NCI-H1694 treated with DMSO at 0.1 percent for 48 hours (cell line): ENCODE results near the gene COL16A1.
A peak's percentile ranks its signal among the peaks of the same experiment; 100 is the strongest.

Source experiments
- DNase-seq: peaks from one replicate; lab custom pipeline; 2025; lab: John Stamatoyannopoulos, UW

COL16A1 gene

DNA sequence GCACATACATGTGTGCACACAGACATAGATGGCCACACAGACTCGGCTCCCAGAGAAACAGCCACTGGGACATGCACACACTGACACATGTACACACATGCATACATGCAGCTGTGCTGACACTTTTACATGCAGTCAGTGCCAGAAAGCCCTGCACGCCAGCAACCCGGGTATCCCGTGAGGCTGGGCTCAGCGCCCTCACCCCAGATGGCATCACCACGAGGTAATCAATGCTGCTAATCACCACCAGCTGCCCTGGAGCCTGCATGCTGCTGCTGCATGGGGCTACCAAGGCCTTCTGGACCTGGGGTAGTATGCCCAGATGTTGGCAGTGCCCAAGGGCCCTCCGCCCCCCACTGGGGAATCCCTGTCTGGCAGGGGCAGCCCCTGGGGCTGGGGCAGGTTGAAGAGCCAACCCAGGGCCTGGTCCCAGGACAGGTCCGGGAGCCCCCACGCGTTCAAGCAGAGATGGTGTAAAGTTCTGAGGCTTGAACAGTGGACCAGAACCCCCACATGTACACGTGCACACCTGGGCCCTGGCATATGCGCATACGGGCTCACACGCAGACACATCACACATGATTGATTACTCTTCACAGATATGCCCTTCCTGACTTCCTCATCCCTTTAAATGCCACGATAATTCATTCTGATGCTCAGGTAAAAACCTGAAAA is 2.7 kb upstream of the COL16A1 start:
- DNase-seq: peak; percentile 78

DNA sequence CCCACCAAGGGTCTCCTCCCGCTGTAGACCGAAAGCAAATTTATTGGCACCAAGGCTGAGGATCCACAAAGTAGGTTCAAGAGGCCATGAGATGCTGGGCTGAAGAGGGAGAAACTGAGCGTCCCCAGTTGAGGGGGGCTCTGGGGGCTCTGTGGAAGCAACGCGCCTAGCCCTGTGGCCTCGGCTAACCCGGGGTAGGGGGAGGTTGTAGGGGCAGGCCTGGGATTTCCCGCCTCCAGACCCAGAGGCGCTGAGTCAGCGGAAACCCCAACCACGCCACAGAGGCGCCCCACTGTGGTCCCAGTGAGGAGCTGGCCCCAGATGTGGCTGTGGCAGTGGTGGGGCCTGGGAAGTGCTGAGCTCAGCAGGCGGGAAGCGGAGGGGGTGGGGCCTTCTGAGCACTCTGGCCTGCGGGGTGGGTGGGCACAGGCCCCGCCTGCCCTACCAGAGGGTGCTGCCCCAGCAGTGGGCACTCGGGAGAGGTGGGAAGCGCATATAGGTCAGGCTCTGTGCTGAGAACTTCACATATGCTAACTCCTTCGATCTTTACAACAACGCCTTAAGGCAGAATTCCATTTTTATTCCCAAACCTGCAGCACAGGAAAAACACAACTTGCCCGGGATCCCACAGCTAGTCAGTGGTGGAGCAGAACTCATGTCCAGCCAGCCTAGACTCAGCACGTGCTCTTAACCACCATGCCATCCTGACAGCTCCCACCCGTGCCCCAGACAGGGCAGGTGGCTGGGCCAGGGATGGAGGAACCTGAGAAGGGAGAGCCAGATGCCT is 1.5 kb upstream of the COL16A1 start:
- no peak for DNase-seq

DNA sequence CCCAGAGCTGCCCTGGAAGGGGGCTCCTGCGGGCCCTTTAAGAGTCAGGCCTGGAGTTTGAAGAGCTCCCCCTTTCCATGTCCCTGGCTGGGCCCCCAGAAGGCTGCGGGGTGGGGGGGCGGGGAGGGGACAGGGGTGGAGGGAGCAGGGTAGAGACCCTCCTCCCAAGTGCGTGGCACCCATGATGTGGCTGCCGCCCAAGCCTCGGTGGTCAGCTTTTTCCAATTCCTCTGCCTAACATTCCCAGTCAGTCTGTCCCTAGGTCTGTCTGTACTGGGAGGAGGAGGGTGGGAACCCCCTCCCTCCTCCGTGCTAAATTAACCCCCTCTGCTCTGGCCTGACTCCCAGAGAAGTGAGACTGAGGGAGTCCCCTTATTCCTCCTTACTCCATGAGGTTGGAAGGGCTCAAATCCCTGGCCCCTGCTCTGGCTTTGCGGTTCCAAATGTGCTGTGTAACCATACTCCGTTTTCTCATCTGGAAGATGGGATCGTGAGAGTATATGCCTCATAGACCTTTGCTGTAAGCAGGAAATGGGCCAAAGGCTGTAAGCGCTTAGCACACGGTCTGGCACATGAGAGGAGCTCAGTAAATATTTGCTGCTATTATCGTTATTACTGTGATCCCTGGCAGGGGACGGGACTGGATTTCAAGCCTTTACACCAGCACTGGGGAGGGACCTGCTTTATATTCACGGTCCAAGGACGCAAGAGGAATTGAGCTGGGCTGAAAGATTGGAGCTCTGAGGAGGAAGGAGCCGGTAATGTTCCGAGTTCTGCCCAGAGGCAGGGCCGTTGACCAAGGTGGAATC is 658 bp upstream of the COL16A1 start:
- DNase-seq: no peak

DNA sequence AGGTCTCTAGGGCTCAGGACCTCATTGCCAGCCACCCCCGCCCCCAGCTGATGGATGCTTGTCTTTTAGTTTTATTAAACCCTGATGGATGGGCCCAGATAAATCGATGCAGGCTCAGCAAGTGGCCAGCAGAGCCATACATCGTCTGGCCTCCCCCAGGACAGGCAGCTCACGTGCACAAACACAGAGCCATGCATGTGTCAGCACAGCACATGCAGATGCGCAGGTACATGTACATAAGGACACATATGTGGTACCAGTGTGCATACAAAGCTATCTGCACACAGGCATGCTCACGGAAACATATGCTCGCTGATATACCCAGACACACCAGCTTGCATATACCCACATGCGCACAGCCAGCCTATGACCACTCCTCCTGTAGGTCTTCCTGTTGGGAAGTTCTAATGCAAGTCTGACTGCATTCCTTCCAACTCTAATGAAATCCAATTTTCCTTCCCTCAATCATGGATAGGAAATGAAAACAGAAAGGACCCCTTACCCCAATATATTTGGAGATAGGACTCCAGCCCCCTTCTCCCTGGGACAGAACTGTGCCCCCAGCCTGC is 897 bp downstream of the COL16A1 start:
- no peak for DNase-seq

DNA sequence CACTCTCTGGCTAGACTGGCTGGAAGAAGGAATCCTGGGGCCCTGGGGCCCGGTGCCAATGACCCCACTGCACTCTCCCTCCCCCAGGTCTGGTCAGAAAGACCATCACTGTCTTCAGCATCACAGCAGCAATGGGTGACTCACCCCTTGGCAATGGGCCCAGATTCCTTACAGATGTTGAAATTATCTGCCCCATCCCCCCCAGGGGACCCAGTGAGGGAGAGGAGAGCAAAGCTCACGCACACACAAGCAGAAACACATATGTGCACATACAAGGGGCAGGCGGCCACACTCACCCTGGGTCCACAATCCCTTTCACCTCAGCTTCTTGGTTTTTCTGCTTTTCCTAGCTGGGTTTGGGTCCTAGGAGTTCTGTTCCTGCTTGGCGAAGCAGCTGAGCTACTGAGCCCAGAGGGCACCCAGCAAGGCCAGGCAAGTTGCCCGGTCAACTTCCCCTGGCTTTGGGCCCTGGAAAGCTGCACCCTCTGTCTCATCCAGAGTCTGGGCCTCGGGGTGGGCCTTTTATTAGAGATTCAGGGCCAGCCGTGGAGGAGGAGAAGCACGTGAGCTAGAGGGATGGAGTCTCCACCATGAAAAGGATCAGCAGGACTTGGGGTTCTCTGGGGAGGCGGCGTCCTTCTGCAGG is 2.6 kb downstream of the COL16A1 start:
- DNase-seq: no peak

DNA sequence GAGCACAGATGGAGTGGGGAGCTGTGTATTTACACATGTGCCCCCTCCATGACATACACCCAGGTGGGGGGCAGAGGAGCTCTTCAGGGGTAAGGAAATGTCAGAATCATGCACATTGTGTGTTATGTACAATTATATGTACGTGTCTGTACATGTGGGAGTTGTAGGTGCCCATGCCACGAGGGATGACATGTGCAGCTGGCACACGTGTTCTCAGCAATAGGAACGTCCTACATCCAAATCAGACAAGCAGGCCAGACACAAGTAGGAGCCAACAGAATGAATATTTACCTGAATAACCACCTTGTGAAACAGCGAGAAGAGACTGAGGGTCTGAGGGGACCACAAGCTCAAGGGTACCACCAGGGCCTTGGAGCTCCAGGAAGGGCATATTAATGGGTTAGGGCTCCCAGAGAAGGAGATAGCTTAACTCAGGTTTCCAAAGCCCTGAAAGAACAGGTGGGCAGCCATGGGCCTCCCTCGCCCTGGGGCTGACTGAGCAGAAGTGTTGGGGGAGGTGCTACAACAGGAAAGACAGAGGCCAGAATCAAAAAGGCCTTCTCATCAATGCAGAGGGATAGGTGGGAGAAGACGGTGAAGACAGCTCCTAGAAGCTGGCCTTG is 3.2 kb downstream of the COL16A1 start:
- DNase-seq: no peak

DNA sequence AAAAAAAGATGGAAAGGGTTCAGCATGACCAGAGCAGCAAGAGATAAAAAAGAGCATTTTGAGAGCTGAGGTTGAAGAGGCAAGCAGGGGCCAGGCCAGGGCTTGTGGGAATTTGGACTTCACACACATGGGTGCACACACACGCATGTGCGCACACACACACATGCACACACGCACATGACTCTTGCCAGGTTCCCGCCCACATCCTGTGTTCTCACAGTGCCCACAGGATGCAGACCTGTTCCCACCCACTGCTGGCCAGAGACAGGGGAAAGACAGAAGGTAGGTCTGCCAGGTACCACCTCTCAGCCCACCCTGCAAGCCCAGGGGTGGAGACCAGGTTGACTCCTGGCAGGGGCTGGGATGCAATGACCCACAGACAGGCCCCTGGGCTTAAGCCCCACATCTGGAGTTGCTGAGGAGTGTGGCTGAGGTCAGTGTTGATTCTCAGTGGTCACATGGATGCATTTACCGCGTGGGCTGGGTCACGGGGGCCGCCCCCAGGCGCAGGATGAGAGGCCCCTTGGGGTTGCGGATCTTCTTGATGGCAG is 4.4 kb downstream of the COL16A1 start:
- no peak for DNase-seq

DNA sequence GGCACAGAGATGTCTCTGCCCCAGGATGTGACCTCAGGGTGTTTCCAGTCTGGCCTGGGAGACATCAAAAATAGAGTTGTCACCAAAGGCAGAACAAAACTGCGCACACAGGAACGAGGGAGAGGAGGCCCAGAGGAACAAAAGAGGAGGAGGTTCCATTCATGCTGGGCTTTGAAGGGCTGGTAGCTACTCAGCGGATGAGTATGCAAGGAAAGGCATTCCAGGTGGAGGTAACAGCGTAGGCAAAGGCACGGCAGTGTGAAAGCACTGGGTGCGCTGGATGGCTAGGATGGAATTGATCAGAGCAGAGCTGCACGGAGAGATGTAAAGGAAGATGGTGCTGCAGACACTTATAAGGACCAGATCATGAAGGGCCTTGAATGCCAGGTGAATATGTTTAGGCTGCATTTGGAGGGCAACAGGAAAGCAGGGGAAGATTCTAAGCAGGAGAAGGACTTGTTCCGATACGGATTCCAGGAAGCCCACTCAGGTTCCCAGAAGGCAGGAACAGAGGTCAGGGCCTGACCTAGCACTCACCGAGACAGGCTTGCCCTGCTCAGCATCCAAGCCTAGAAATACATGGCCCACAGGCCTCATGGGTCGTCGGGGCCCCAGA is 6.3 kb downstream of the COL16A1 start:
- DNase-seq: no peak

DNA sequence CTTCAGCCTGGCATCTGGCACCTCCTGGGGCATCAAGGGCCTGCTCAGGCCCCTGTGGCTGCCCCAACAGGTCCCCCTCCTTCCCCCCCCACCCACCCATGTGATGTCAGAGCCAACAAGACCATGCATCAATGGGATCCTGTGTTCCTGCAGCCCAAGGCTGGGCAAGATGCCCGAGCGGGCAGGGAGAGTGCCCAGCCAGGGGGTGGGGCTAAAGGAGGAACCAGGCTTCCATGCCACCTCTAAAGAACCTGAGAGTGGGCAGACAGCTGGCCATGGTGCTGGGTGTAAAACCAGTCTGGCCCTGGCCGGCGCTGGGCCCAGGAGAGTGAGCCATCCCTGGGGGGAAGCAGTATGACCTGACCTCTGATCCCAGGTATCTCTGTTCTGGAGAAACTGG is 7.6 kb downstream of the COL16A1 start:
- DNase-seq: no peak

DNA sequence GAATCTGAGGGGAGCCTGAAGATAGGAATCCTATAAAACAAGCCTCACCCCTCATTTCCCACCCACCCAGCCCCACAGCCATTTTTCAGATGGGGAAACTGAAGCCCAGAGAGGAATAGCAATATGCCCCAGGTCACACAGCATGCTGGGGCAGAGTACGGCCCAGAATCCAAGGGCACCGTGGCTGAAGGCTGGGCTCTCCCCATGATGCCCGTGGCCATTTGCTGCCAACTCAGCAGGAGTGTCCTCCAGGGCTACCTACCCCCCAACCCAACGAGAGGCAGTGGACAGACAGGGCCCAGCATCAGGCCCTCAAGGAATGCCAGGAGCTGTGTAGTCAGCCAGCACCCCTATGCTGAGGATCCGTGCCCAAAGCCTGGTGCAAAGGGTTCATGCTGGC is 8.5 kb downstream of the COL16A1 start:
- DNase-seq: no peak

DNA sequence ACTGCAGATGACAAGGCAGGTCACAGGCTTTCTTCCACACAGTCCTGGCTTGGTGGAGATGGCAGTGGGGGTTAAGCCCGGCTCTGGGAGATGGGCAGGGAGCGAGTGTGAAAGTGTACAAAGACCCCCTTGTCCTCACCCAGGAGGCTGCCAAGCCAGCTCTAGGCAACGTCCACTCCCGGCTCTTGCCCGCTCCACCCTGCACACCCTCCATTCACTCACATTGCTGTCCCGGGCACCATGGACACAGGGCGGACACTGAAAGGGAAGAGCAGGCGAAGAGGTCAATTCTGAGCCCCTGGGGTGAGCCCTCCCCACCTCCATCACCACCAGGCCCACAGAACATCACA is 8.9 kb downstream of the COL16A1 start:
- DNase-seq: no peak

DNA sequence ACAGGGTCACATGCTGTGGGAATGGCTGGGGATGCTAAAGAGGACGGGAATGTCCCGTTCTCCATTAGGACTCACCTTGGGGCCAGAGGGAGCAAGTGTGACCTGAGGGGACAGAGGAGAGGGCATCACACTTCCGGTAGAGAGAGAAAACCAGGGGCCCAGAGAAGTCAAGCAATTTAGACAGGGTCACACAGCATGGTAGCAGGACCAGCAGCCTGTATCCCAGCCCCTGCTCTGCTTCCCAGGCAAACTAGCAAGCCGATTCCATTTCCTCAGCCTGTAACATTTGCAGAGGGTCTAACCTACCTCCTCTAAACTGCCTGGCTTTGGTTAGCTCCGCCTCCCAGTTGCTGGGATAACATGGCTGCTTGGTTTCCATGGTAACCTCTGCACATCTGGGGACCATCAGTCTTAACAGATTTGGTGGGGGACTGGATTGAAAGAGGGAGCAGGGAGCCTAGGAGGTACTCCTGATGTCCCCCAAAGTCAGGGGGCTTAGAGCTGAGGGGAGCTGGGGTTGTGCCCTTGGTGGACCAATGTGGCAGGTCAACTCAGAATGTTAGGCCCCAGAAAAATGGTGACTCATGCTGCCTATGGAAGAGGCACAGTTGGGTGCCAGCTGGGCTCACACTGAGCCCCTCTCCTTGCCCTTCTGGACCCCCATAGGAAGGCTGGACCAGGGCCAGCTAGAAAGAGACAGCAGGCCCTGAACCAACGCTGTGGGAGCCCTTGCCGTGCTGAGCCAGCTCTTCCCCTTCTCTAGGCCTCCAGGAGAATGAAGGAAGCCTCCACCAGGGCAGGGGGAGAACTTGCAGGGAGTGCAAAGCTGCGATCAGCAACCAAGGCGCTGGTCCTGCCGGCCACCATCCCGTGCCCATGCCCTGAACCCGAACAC is 9.5 kb downstream of the COL16A1 start:
- no peak for DNase-seq

DNA sequence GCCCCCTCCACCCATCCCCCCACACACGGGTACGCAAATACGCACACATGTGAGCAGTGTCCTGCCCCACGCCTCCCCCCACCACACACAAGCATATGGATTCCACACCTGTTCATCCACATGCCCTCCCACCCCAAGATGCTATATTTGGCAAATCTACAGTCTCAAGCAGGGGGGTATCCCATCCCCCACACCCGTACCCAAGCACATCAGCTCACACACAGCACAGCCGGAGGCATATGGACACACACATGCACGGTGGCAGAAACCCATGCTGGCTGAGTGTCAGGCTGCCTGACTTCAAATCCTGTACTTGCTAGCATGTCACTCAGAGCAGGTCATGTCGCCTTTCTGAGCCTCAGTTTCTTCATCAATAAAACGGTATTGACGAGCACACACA is 10.6 kb downstream of the COL16A1 start:
- peak; percentile 71 for DNase-seq

DNA sequence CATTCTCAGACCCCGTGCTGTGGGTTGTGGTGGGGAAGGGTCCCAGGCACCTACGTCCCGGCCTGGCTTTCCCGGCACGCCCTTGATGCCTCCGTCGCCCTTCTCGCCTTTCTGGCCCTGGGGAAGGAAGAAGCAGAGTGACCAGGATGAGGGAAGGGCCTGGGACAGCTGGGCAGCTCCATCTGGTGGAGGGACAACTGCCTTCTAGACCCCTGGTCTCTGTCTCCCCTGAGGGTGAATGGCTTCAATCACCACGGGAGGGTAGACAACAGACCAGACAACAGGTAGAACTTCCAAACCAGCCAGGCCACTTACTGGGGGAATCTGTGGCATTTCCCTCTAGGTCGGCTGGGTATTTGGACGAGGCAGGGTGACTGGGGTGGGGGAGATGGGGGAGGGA is 11.9 kb downstream of the COL16A1 start:
- DNase-seq: no peak

DNA sequence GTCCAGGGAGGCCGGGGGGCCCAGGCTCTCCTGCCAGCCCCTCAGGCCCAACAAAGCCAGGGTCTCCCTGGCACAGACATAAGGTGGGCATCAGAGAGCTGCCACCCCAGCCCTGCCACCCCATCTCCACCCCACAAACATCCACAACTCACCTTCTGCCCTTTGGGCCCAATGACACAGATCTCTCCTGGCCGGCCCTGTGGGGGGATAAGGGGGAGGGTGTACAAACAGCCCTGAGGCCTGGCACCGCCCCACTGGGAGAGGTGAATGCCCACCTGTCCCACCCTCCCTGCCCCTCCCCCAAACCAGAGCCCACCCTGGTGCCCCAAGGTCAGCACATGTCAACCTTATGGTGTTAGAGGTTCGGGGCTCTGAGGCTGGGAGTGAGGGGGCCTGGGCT is 12.4 kb downstream of the COL16A1 start:
- no peak for DNase-seq

DNA sequence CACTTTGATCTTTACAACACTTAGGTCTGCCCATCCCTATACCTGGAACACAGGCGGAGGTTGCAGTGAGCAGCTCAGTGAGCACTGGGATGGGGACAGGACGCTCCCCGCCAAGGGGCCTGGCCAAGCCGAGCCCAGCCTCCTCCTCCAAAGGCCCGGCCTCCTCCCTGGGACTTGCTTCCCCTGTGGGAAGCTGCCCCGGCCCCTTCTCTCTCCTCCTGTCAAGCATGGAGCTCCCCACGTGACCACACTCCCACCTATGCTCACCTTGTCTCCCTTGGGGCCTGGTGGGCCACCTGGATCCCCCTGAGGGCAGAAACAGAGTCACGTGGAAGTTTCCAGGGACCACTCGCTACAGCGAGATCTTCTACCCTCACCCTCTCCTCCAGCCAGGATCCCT is 12.9 kb downstream of the COL16A1 start:
- DNase-seq: no peak

DNA sequence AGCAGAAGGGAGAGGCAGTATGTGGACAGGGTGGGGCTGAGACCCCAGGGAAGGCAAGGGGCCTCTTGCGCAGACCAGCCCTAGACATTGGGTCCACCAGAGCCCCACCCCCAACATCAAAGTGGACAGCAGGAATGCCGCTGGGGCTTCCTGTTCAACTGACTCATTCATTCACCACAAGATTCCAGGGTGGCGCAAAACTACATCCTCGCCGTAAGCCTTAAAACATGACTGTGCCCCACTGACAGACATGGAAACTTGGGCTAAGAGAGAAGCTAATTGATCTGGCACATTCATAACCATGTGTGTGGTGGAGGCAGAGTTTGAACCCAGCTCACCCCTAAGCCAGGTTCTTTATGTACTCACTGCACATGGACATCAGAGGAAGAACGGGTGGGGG is 14.0 kb downstream of the COL16A1 start:
- no peak for DNase-seq

DNA sequence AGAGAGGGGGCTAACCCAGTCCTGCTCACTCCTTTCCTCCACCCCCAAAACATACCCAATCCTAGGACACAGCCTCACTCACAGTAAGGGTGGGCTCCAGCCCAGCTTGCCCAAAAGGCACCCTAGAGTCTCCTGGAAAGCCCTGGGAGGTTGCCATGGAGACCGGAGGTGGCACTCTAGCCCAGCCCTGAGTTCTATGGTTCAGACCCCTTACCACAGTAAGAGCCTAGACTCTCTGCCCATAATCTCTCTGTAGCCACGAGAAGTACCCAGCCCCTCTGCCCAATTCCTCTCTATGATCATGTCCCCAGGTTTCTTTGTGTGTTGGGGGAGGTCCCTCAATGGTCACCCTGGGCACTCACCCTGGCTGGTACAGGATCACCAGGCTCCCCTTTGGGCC is 14.4 kb downstream of the COL16A1 start:
- no peak for DNase-seq

DNA sequence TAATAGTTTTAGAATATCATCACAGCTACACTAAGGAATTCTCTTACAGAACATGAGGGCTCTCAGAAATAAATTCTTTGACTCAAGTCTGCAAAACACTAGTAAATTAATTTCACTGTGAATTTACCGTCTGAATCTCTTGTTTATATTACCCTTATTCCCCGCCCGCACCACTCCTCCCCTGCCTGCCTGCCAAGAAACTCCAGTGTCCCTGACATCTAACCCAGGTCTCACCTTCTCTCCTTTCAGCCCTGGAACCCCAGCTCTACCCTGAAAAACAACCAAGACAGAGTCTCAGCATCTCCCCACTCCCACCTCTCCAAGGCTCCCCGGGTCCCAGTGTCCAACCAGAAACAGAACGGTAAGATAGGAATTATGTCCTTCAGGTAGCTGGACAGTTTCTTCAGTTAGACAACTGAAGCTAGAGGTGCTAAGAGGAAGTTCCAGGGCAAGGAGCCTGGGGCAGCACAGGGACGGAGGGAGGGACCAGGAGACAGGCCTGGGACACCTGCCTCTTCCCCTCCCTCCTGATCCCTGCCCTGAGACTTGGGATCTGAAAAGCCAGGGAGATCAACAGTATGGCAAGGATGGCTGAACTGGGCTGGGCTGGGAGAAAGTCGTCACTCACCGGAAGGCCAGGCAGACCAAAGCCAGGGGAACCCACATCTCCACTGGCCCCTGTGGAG is 15.4 kb downstream of the COL16A1 start:
- DNase-seq: no peak
